ENCODE results near the gene ATOH1. TPM values are rescaled to one million over a fixed set of nuclear protein-coding genes. Genes with fewer than 3 reads are reported as not detected.

The ATOH1 gene, protein sequence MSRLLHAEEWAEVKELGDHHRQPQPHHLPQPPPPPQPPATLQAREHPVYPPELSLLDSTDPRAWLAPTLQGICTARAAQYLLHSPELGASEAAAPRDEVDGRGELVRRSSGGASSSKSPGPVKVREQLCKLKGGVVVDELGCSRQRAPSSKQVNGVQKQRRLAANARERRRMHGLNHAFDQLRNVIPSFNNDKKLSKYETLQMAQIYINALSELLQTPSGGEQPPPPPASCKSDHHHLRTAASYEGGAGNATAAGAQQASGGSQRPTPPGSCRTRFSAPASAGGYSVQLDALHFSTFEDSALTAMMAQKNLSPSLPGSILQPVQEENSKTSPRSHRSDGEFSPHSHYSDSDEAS
- under 1 TPM in 2 of 3 donors, not detected in 1; 0.07 to 0.11 TPM for polyA plus RNA-seq

GRCh38 chr4:93828332-93828994 lies at the start of gene ATOH1:
Gene ATOH1 (plus strand): TSS chr4:93828753. CDS start chr4:93828927, 174 bp downstream.
- 1 to 2% (median 2%) methylated on average over 46 of the region's 46 CpGs for WGBS, 3 donors
- no peak within 1 kb of the TSS for H3K27ac ChIP-seq (ENCODE audit: low read depth, low read length)

GRCh38 chr4:93779228-93779627 lies 49.3 kb upstream of the ATOH1 start:
- WGBS, 3 donors = 56 to 59% (median 58%) methylated on average over 2 of the region's 2 CpGs
- no peak overlapping the region for H3K27ac ChIP-seq (ENCODE audit: low read depth, low read length)

DNA sequence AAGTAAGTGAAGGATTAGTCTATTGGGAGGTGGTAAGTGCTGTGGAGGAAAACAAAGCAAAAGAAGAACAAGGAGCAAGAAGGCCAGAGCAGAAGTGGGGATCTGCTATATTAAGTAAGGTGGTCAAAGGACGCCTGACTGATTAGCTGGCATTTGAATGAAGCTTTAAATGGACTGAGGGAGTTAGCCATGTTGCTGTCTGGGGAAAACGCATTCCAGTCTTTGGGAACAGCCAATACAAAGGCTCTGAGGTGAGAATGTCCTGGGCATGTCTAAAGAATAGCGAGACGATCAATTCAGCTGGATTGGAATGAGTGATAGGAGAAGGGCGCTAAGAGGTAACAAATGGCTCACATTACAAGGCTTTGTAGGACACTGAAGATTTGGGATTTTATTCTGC lies 48.5 kb upstream of the ATOH1 start:
- 80 to 92% (median 91%) methylated on average over 5 of the region's 5 CpGs for WGBS, 3 donors

GRCh38 chr4:93781198-93781597 lies 47.4 kb upstream of the ATOH1 start:
- WGBS, 3 donors = 88 to 95% (median 94%) methylated on average over 9 of the region's 9 CpGs
- H3K27ac ChIP-seq (ENCODE audit: low read depth, low read length) = no peak overlapping the region

More for the DNA sequence above, 48.5 kb upstream of the ATOH1 start:
- no peak overlapping the region for H3K27ac ChIP-seq (ENCODE audit: low read depth, low read length)

- 62 to 73% (median 63%) methylated on average over 2 of the region's 2 CpGs for WGBS, 3 donors
- no peak overlapping the region for H3K27ac ChIP-seq (ENCODE audit: low read depth, low read length)
Observed at GRCh38 chr4:93786149-93786548, 42.4 kb upstream of the ATOH1 start.

GRCh38 chr4:93788712-93789111 lies 39.8 kb upstream of the ATOH1 start:
- H3K27ac ChIP-seq (ENCODE audit: low read depth, low read length) = no peak overlapping the region
- WGBS, 3 donors = 69 to 85% (median 81%) methylated on average over 1 of the region's 1 CpG

DNA sequence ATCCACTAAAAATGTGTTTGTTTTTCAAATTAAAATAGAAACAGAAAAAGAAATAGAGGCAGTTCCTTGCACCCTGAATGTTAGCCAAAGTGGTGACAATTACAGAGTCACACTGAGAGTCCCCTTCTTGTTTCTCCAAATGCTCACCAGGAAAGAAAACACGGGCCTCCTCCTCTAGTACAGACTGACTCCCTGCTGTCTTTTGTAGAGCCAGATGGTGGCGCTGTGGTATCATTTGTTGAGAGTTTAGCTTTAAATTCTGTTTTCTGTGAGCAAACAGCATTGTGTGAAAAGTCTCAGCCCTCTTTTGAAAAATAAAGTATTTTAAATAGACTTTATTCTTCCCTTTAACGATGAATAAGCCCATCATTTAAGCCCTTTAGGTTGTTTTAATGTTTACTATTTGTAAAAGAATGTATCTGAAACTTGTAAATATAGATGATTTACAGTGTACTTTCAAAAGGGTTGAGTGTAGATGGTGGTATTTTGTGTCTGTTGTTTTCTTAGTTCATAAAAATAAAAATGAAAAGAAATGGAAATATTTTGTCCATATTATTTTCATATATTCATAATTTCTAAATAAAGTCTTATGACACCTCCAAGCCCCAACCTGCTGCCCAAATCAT lies 36.9 kb upstream of the ATOH1 start:
- no peak overlapping the region for H3K27ac ChIP-seq (ENCODE audit: low read depth, low read length)
- 0 to 4% (median 2%) methylated on average over 3 of the region's 3 CpGs for WGBS, 3 donors

GRCh38 chr4:93802045-93802444 lies 26.5 kb upstream of the ATOH1 start:
- 71 to 85% (median 77%) methylated on average over 4 of the region's 4 CpGs for WGBS, 3 donors

DNA sequence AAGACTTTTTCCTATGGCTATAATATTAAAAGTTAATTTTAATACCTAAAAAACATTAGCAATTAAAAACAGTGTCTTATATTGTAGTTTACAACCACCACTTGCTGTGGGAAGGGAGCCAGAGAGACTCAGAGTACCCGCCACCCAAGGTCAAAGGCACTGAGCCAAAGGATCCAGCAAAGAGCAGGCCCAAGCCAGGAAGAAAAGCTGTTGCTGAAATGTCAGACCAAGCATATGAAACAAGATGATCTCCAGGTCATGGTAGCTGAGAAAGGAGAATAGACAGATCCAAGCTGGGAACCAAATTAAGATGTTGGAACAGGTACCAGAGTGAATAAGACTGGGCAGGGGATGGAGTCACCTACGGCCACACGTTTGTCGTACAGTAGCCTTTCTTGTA lies 18.8 kb upstream of the ATOH1 start:
- WGBS, 3 donors = 73 to 76% (median 75%) methylated on average over 4 of the region's 4 CpGs
- H3K27ac ChIP-seq (ENCODE audit: low read depth, low read length) = no peak overlapping the region

More at GRCh38 chr4:93802045-93802444, 26.5 kb upstream of the ATOH1 start:
- H3K27ac ChIP-seq (ENCODE audit: low read depth, low read length) = no peak overlapping the region

DNA sequence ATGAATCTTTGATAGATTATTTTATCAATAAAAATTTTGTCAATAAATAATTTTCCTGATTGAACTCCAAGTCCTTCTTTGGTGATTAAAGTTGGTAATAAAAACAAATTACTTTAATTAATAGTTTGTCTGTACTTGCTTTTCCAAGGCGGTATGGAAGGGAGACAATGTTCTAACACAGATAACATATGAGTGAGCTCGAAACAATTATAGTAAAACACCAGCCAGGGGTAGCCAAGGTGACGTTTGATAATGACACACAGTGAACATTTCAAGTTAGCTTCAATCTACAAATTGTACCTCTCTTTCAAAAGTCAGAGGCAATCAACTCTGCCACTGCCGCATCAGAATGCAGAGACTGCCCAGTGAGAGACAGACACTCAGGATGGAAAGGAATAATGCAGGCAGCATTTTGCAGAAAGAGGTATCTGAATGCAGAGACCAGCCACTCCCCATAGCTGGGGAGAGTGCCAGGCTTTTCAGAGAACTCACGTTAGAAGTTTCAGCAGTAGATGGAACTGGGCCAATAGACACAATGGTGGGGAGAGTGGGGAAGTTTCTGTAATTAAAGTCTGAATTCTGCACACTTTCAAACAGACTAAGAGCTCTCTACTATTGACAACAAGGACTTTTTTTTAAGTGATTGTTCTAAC lies 18.1 kb upstream of the ATOH1 start:
- no peak overlapping the region for H3K27ac ChIP-seq (ENCODE audit: low read depth, low read length)
- 32 to 53% (median 52%) methylated on average over 5 of the region's 5 CpGs for WGBS, 3 donors

- 79 to 87% (median 80%) methylated on average over 2 of the region's 2 CpGs for WGBS, 3 donors
- no peak overlapping the region for H3K27ac ChIP-seq (ENCODE audit: low read depth, low read length)
Observed at GRCh38 chr4:93813092-93813491, 15.5 kb upstream of the ATOH1 start.

DNA sequence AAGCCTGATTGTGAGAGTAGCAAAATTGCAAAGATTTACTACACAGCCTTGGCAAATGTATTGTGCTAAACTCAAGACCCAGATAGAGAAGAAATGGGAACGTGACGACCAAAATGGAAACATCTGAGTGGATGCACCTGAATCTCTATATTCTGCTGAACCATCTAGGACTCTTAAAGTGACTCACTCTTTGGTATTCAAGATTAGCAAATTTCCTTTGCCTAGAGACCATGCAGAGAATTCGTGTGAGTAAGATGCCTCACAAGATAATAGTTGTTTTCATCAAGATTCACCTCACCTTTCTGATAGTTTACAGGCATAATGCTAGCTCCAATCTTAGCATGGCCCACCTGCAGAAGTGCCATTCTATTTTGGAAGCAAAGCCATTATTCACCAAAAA lies 14.4 kb upstream of the ATOH1 start:
- 74 to 86% (median 84%) methylated on average over 3 of the region's 3 CpGs for WGBS, 3 donors
- H3K27ac ChIP-seq (ENCODE audit: low read depth, low read length) = no peak overlapping the region

GRCh38 chr4:93814722-93815121 lies 13.8 kb upstream of the ATOH1 start:
- no peak overlapping the region for H3K27ac ChIP-seq (ENCODE audit: low read depth, low read length)
- whole genome bisulfite sequencing, 3 donors = 36 to 58% (median 55%) methylated on average over 4 of the region's 4 CpGs

GRCh38 chr4:93825551-93826216 lies 2.9 kb upstream of the ATOH1 start:
- 33 to 52% (median 38%) methylated on average over 4 of the region's 4 CpGs for WGBS, 3 donors
- H3K27ac ChIP-seq (ENCODE audit: low read depth, low read length) = no peak overlapping the region

DNA sequence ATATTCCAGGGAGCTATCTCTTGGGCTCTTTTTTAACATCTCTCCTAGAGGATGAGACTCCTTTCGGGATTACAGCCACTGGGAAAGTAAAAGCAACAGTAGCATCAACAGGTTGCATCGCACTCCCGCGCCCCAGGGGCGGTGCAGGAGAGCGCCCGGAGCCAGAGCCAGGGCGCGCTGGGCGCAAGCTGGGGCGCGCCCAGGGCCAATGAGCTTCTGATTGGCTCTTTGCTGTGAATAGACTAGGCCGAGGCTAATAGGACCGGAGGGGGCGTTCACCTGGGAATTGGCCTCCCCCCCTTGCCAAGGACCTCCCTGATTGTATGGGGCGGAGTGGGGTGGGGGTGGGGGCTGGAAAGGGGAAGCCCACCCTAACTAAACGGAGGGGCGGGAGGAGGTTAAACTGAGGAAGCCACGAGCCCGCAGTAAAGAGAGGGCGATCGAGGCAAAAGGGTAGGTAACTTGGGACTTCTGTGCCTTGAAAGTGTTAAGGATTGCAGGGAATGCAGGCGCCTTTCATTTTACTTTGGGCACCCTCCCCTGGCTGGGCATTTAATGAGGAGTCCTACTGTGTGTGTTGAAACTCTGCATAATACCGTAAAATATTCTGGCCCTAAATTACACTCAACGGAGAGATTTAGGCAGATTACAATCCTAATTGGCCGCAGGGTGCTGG lies 1.1 kb upstream of the ATOH1 start:
- WGBS, 3 donors = 4 to 6% (median 5%) methylated on average over 26 of the region's 26 CpGs
- H3K27ac ChIP-seq (ENCODE audit: low read depth, low read length) = no peak overlapping the region

- WGBS, 3 donors = 1 to 3% (median 1%) methylated on average over 70 of the region's 70 CpGs
- H3K27ac ChIP-seq (ENCODE audit: low read depth, low read length) = no peak overlapping the region
Observed at GRCh38 chr4:93828995-93829819, 654 bp downstream of the ATOH1 start.
